Erythroblast (primary cell): Measurements from ENCODE around the gene HEXA.
"Not testable (repeated sequence)": the region's sequence is repeated elsewhere in the genome, so short reads cannot be mapped to it uniquely, and the experiment has no call there.

Experiments used
- GATA1 ChIP-seq: IDR thresholded peaks from 2 replicates; pipeline ENCODE4 v1.6.1; 2011; ENCODE audit warnings: low read depth, mild to moderate bottlenecking, control low read depth, low read length, moderate library complexity
- POLR2A ChIP-seq: IDR thresholded peaks from 2 replicates; pipeline ENCODE4 v1.6.1; 2011; ENCODE audit warnings: mild to moderate bottlenecking, low read length

GRCh38 chr15:72419768-72420167, 44.0 kb upstream of the HEXA start:
- not testable (repeated sequence) for TF ChIP-seq POLR2A, GATA1
